ENCODE measurements around the gene MCF2L.

DNA sequence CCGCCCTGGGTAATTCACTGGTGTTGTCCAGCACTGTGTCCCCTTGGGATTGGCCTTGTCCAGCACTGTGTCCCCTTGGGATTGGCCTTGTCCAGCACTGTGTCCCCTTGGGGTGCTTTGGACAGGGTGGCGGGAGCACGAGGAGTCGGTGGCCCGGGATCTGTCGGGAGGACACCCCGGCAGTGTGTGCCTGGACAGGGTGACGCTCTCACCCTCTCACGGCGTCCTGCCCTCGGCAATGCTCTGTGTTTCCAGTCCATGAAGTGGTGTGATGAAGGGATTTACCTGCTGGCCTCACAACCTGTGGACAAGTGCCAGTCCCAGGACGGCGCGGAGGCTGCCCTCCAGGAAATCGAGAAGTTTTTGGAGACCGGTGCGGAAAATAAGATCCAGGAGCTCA, 106.7 kb downstream of the MCF2L start:
- TF ChIP-seq, protein P1, sequence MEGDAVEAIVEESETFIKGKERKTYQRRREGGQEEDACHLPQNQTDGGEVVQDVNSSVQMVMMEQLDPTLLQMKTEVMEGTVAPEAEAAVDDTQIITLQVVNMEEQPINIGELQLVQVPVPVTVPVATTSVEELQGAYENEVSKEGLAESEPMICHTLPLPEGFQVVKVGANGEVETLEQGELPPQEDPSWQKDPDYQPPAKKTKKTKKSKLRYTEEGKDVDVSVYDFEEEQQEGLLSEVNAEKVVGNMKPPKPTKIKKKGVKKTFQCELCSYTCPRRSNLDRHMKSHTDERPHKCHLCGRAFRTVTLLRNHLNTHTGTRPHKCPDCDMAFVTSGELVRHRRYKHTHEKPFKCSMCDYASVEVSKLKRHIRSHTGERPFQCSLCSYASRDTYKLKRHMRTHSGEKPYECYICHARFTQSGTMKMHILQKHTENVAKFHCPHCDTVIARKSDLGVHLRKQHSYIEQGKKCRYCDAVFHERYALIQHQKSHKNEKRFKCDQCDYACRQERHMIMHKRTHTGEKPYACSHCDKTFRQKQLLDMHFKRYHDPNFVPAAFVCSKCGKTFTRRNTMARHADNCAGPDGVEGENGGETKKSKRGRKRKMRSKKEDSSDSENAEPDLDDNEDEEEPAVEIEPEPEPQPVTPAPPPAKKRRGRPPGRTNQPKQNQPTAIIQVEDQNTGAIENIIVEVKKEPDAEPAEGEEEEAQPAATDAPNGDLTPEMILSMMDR (IDR thresholded peaks at IDR 0.05) = no peak
- TF ChIP-seq POLR2A (IDR thresholded peaks at IDR 0.05) = no peak
